HG02623 (cell line): ENCODE data around the gene HTRA2.
"Not testable (repeated sequence)": the region's sequence is repeated elsewhere in the genome, so short reads cannot be mapped to it uniquely, and the experiment has no call there.

ENCODE experiments used
- ATAC-seq: cut with Tn5 transposase; IDR thresholded peaks from one replicate; pipeline ENCODE4 v1.9.1; 2021; ENCODE audit warnings: moderate library complexity; ENCODE audit not compliant: unreplicated experiment

Gene HTRA2

GRCh38 chr2:74558284-74559230 is 28.8 kb downstream of the HTRA2 start:
- ATAC-seq = no peak

GRCh38 chr2:74559912-74560311 is 30.2 kb downstream of the HTRA2 start:
- ATAC-seq = no peak

- ATAC-seq = no peak
Measured at GRCh38 chr2:74560591-74560990, 30.9 kb downstream of the HTRA2 start.

GRCh38 chr2:74561022-74561421 is 31.3 kb downstream of the HTRA2 start:
- not testable (repeated sequence) for ATAC-seq

- ATAC-seq = no peak
Measured at GRCh38 chr2:74562126-74562775, 32.5 kb downstream of the HTRA2 start.

GRCh38 chr2:74564222-74564621 is 34.5 kb downstream of the HTRA2 start:
- no peak for ATAC-seq

- no peak for ATAC-seq
Measured at GRCh38 chr2:74566076-74566753, 36.5 kb downstream of the HTRA2 start.

GRCh38 chr2:74566754-74567085 is 37.0 kb downstream of the HTRA2 start:
- ATAC-seq = no peak

GRCh38 chr2:74567881-74568280 is 38.1 kb downstream of the HTRA2 start:
- no peak for ATAC-seq

GRCh38 chr2:74569686-74570085 is 40.0 kb downstream of the HTRA2 start:
- ATAC-seq = no peak

- peak; percentile 60 for ATAC-seq
Measured at GRCh38 chr2:74571058-74571457, 41.3 kb downstream of the HTRA2 start.

GRCh38 chr2:74572178-74572925 is 42.6 kb downstream of the HTRA2 start:
- no peak for ATAC-seq

- no peak for ATAC-seq
Measured at GRCh38 chr2:74573747-74574562, 44.2 kb downstream of the HTRA2 start.

GRCh38 chr2:74575320-74575719 is 45.6 kb downstream of the HTRA2 start:
- no peak for ATAC-seq

GRCh38 chr2:74576211-74576862 is 46.6 kb downstream of the HTRA2 start:
- no peak for ATAC-seq

- ATAC-seq = no peak
Measured at GRCh38 chr2:74576863-74577229, 47.1 kb downstream of the HTRA2 start.

GRCh38 chr2:74577448-74577847 is 47.7 kb downstream of the HTRA2 start:
- no peak for ATAC-seq

GRCh38 chr2:74578408-74578807 is 48.7 kb downstream of the HTRA2 start:
- peak; percentile 42 for ATAC-seq

GRCh38 chr2:74581463-74581862 is 51.7 kb downstream of the HTRA2 start:
- no peak for ATAC-seq

- ATAC-seq = no peak
Measured at GRCh38 chr2:74582184-74582583, 52.5 kb downstream of the HTRA2 start.
